ENCODE results near the gene MYBPHL. TPM values are rescaled to one million over a fixed set of nuclear protein-coding genes. Genes with fewer than 3 reads are reported as not detected.

MYBPHL gene
- total and polyA plus RNA-seq, 2 of the 13 experiments (the other 11 are each of a cell fraction or from before 2014, with no cell fraction given), result 3.7 to 3.8 TPM

DNA sequence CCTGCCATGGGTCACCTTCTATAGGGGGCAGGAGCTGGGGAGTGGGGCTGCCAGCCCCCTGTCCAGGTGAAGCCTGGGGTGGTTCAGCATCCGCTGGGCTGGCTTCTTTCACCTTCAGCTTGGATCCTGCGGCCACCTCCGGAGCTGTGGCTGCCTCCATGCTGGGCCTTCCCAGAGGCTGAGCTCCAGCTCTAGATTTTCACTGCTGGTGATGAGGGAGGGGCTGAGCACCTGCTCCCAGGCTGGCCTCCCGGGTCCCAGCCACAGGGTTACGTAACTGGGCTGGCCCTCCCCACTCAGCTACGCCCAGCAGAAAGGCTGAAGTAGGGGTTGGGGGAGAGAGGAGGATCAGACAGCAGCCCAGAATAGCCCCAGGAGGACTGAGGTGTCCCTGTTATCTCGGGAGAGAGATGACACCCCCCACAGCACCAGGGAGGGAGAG lies at the start of gene MYBPHL (continued):
- TF ChIP-seq ZBTB38 (CRISPR knock-in tag; IDR thresholded peaks at IDR 0.05) (0 out of 2 replicates have a peak, but pooled peaks have one; percentile 29), SRY (CRISPR knock-in tag; IDR thresholded peaks at IDR 0.05) (no peak), ZNF205 (CRISPR knock-in tag; IDR thresholded peaks at IDR 0.05) (no peak), KLF9 (CRISPR knock-in tag; IDR thresholded peaks at IDR 0.05; ENCODE audit: low read depth) (no peak), FOXA1 (IDR thresholded peaks at IDR 0.05) (no peak), FOXA1 (CRISPR knock-in tag; IDR thresholded peaks at IDR 0.05) (no peak), TRIM24 (CRISPR knock-in tag; IDR thresholded peaks at IDR 0.05) (no peak), KDM1A (CRISPR knock-in tag; IDR thresholded peaks at IDR 0.05) (no peak), ZNF558 (CRISPR knock-in tag; IDR thresholded peaks at IDR 0.05; ENCODE audit: borderline replicate concordance) (no peak), ZNF782 (CRISPR knock-in tag; IDR thresholded peaks at IDR 0.05; ENCODE audit: borderline replicate concordance) (no peak), TP53 (CRISPR knock-in tag; conservative IDR thresholded peaks at IDR 0.05) (no peak), AGO1 (IDR thresholded peaks at IDR 0.05; ENCODE audit: low read depth, low read length, poor library complexity, severe bottlenecking) (no peak), ZNF331 (CRISPR knock-in tag; IDR thresholded peaks at IDR 0.05) (0 out of 2 replicates have a peak, but pooled peaks have one; percentile 42), ZNF354B (CRISPR knock-in tag; IDR thresholded peaks at IDR 0.05) (no peak), DPF2 (CRISPR knock-in tag; IDR thresholded peaks at IDR 0.05; ENCODE audit: borderline replicate concordance, low read depth) (no peak), RARG (CRISPR knock-in tag; IDR thresholded peaks at IDR 0.05; ENCODE audit: low read depth) (no peak), SMAD9 (CRISPR knock-in tag; IDR thresholded peaks at IDR 0.05) (no peak), AGO2 (optimal IDR thresholded peaks at IDR 0.05; ENCODE audit: low read depth, low read length) (peak; percentile 66), RAD21 (CRISPR knock-in tag; IDR thresholded peaks at IDR 0.05) (no peak), IKZF4 (CRISPR knock-in tag; IDR thresholded peaks at IDR 0.05; ENCODE audit: borderline replicate concordance, low read depth, not compliant biosample characterization) (no peak), ZNF460 (CRISPR knock-in tag; IDR thresholded peaks at IDR 0.05; ENCODE audit: borderline replicate concordance) (no peak), SSRP1 (CRISPR knock-in tag; IDR thresholded peaks at IDR 0.05) (no peak)
- TF ChIP-seq, protein P1, sequence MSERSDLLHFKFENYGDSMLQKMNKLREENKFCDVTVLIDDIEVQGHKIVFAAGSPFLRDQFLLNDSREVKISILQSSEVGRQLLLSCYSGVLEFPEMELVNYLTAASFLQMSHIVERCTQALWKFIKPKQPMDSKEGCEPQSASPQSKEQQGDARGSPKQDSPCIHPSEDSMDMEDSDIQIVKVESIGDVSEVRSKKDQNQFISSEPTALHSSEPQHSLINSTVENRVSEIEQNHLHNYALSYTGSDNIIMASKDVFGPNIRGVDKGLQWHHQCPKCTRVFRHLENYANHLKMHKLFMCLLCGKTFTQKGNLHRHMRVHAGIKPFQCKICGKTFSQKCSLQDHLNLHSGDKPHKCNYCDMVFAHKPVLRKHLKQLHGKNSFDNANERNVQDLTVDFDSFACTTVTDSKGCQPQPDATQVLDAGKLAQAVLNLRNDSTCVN (CRISPR knock-in tag; IDR thresholded peaks at IDR 0.05; ENCODE audit: borderline replicate concordance), result no peak
- TF ChIP-seq, protein P2, sequence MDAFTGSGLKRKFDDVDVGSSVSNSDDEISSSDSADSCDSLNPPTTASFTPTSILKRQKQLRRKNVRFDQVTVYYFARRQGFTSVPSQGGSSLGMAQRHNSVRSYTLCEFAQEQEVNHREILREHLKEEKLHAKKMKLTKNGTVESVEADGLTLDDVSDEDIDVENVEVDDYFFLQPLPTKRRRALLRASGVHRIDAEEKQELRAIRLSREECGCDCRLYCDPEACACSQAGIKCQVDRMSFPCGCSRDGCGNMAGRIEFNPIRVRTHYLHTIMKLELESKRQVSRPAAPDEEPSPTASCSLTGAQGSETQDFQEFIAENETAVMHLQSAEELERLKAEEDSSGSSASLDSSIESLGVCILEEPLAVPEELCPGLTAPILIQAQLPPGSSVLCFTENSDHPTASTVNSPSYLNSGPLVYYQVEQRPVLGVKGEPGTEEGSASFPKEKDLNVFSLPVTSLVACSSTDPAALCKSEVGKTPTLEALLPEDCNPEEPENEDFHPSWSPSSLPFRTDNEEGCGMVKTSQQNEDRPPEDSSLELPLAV (CRISPR knock-in tag; conservative IDR thresholded peaks at IDR 0.05; ENCODE audit: low read depth), result no peak
- TF ChIP-seq, protein P3, sequence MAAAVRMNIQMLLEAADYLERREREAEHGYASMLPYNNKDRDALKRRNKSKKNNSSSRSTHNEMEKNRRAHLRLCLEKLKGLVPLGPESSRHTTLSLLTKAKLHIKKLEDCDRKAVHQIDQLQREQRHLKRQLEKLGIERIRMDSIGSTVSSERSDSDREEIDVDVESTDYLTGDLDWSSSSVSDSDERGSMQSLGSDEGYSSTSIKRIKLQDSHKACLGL (CRISPR knock-in tag; IDR thresholded peaks at IDR 0.05), result peak; percentile 58; the same call in 1 of the 2 replicates
- TF ChIP-seq, protein P4, sequence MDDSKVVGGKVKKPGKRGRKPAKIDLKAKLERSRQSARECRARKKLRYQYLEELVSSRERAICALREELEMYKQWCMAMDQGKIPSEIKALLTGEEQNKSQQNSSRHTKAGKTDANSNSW (CRISPR knock-in tag; IDR thresholded peaks at IDR 0.05; ENCODE audit: borderline replicate concordance), result no peak
